ENCODE results near the gene SPNS3. TPM values are rescaled to one million over a fixed set of nuclear protein-coding genes. Genes with fewer than 3 reads are reported as not detected.
A peak's percentile ranks its signal among the peaks of the same experiment; 100 is the strongest.

The SPNS3 gene
- total and polyA plus RNA-seq, 7 donors, result 0.09 TPM; not detected in 6

DNA sequence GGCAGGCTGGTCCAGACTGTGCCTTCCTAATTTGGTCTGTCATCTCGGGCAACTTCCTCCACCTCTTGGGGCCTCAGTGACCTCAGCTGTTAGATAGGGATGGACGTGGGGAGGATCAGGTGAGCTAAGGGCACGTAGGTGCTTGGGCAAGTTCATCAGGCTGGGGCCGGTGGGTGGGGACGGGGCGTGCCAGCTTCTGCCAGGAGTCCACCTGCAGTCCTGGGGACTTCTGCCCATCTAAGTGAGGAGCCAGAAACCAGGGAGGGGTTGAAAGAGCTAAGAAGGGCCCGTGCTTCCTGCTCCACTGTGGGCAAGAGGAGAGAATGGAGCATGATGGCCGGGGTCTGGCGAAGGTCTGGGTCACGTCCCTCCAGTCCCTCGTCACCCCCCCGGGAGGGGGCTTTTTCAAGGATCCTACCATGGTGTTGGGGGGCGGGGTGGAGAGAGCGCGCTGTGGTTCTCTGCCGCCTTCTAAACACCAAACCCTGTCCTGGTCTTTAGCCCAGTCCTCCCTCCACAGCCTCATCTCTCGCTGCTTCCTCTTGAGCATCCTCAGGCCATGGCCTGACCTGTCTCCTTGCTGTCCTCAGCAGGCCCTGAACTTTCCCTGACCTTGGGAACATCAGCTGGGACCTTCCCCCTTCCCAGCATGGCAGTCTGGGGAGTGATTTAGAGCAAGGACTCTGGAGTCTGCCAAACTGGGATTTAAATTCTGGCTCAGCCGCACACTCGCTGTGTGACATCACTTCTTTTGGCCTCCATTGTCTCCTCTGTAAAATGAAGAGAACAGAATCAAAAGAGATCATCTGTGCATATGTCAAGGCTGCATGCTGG, 86.5 kb downstream of the SPNS3 start:
- WGBS, 3 donors, result 68 to 72% (median 69%) methylated on average over 18 to 19 of the region's 19 CpGs
- H3K27me3 ChIP-seq (ENCODE audit: insufficient read depth in 3 of 3, low read length in 2 of 3), result no peaks in the 10 kb centered on the region
- ATAC-seq, result peak in 1 of 4 donors; percentile 38
- DNase-seq, result no peak
- no peaks in the 10 kb centered on the region for H3K4me1 ChIP-seq
- TF ChIP-seq, protein P1, sequence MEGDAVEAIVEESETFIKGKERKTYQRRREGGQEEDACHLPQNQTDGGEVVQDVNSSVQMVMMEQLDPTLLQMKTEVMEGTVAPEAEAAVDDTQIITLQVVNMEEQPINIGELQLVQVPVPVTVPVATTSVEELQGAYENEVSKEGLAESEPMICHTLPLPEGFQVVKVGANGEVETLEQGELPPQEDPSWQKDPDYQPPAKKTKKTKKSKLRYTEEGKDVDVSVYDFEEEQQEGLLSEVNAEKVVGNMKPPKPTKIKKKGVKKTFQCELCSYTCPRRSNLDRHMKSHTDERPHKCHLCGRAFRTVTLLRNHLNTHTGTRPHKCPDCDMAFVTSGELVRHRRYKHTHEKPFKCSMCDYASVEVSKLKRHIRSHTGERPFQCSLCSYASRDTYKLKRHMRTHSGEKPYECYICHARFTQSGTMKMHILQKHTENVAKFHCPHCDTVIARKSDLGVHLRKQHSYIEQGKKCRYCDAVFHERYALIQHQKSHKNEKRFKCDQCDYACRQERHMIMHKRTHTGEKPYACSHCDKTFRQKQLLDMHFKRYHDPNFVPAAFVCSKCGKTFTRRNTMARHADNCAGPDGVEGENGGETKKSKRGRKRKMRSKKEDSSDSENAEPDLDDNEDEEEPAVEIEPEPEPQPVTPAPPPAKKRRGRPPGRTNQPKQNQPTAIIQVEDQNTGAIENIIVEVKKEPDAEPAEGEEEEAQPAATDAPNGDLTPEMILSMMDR (IDR thresholded peaks at IDR 0.05), result no peak
- H3K9me3 ChIP-seq, result no peaks in the 10 kb centered on the region
- intact Hi-C loops (cut with DNase I), result loop anchor here in 1 of 2 donors (10.0 kb wide), 1 partner anchor 335 kb away; no protein-coding TSS in a partner anchor
- H3K27ac ChIP-seq, result peak overlapping the region; percentile 63
- H3K4me3 ChIP-seq, result no peak overlapping the region
- no peaks in the 10 kb centered on the region for H3K36me3 ChIP-seq (ENCODE audit: insufficient read depth in 1 of 2, low read depth in 1 of 2)

DNA sequence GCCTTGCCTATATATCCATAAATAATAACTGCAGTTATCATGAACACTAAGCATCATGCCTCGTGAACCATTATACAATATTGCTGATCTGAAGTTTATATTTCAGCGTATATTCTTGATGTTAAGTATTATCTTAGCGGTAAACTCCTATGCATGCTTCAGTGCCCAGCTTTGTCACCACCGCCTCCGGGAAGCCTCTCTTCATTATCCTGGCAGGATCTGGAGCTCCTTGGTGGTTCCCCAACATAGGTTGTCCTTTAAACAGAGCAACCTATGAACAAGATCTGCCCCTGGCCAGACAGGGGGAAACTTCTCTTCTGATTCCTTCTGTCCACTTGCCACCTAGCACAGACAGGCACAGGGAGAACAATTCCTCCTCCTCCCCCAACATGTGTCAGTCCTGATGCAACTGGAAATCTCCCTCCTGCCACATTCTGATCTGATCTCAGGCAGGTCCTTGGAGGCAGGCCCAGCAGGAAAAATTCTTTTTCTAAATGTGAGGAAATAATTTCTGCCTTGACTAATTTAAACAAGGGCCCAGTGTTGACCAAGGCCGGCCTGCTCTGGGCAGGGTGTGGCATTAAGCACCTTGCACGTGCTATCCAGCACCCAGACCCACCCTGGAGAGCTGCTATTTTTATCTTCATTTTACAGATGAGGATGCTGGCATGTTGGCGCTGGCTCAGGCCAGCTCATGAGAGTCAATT, 87.3 kb downstream of the SPNS3 start:
- peak in 1 of 4 donors; percentile 46 for ATAC-seq
- Histone ChIP-seq H3K27ac (peak overlapping the region; percentile 63), H3K27me3 (ENCODE audit: insufficient read depth in 3 of 3, low read length in 2 of 3) (no peaks in the 10 kb centered on the region), H3K36me3 (ENCODE audit: insufficient read depth in 1 of 2, low read depth in 1 of 2) (no peaks in the 10 kb centered on the region), H3K4me3 (no peak overlapping the region), H3K4me1 (no peaks in the 10 kb centered on the region), H3K9me3 (no peaks in the 10 kb centered on the region)
- TF ChIP-seq, protein P1 (IDR thresholded peaks at IDR 0.05), result no peak
- DNase-seq, result no peak
- intact Hi-C loops (cut with DNase I), result loop anchor here in 1 of 2 donors (10.0 kb wide), 1 partner anchor 336 kb away; no protein-coding TSS in a partner anchor
- WGBS, 3 donors, result 79 to 86% (median 81%) methylated on average over 8 of the region's 8 CpGs

DNA sequence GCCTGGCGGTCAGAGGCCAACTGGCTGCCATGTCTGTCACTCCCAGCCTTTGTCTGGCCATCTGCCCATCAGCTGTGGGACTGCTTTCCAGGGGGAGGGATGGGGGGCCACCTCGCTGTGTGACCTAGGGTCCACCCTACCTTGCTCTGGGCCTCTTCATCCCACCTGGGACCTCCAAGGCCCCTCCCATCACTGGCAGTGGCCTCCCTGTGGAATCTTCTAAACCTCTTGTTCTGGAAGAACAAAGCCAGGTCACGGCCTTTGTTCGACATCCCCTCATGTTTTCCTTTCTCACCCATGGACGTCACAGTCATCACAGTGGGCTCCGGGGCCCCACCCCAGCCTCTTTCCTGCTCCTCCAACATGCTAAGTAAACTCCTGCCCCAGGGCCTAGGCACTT, 88.9 kb downstream of the SPNS3 start:
- Histone ChIP-seq H3K27ac (peak overlapping the region; percentile 53), H3K36me3 (ENCODE audit: insufficient read depth in 1 of 2, low read depth in 1 of 2) (no peaks in the 10 kb centered on the region), H3K9me3 (no peaks in the 10 kb centered on the region), H3K27me3 (ENCODE audit: insufficient read depth in 3 of 3, low read length in 2 of 3) (peaks cover 0 to 2% (median 0%) of the 10 kb centered on the region in 3 donors), H3K4me1 (no peaks in the 10 kb centered on the region), H3K4me3 (no peak overlapping the region)
- TF ChIP-seq, protein P1 (IDR thresholded peaks at IDR 0.05), result no peak
- DNase-seq (peak in 1 of 2 donors; percentile 59), ATAC-seq (peak in 1 of 4 donors; percentile 49)
- intact Hi-C loops (cut with DNase I), result loop anchor here in 1 of 2 donors (10.0 kb wide), 1 partner anchor 338 kb away; no protein-coding TSS in a partner anchor
- 72 to 78% (median 74%) methylated on average over 6 of the region's 6 CpGs for WGBS, 3 donors

DNA sequence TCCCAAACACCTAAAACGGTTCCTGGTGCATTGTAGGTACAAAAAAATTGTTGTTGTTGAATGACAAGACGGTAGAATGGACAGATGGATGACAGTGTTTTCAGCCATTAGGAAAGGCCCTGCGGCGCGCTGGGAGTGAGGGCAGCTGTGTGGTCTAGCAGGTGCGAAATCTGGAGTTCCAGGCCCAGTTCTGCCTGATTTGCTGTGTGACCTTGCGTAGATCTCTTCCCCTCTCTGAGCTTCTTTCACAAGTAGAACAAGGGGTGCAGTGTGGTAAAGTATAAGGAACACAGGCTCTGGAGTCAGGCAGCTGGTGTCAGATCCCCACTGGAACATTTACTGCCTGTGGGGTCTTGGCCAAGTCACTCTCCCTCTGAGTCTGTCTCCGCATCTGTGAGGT, 90.2 kb downstream of the SPNS3 start:
- DNase-seq (no peak), ATAC-seq (no peak)
- Histone ChIP-seq H3K4me3 (no peak overlapping the region), H3K27ac (no peak overlapping the region), H3K9me3 (no peaks in the 10 kb centered on the region), H3K27me3 (ENCODE audit: insufficient read depth in 3 of 3, low read length in 2 of 3) (peaks cover 0 to 2% (median 0%) of the 10 kb centered on the region in 3 donors), H3K4me1 (no peaks in the 10 kb centered on the region), H3K36me3 (ENCODE audit: insufficient read depth in 1 of 2, low read depth in 1 of 2) (no peaks in the 10 kb centered on the region)
- 77 to 85% (median 79%) methylated on average over 8 of the region's 8 CpGs for WGBS, 3 donors
- TF ChIP-seq, protein P1 (IDR thresholded peaks at IDR 0.05), result no peak
- intact Hi-C loops (cut with DNase I), result loop anchor here in 1 of 2 donors (10.0 kb wide), 1 partner anchor 339 kb away; no protein-coding TSS in a partner anchor

Data from psoas muscle (tissue), 8 donors.